GM19395 (cell line): ENCODE data around the gene LPIN3.

ENCODE experiments used
- ATAC-seq: cut with Tn5 transposase; IDR thresholded peaks from one replicate; pipeline ENCODE4 v1.9.1; 2021; ENCODE audit warnings: mild to moderate bottlenecking, moderate library complexity; ENCODE audit not compliant: unreplicated experiment

Gene LPIN3

DNA sequence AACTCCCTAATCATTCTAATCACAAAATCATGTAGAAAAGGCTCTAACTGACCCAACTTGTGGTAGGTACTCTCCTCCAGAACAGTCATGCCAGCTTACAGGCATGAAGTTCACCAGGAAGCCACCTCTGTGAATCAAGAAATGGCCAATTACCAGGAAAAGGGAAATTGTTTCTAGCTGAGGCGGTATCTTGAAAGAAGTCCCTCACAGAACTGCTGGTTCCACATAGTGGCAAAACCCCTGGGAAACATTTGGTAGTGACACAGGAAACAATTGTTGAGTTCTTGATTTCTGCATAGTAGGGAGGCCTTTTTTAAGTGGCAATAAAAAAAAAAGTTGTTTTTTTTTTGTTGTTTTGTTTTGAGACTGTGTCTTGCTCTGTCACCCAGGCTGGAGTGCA is 19.6 kb upstream of the LPIN3 start:
- no peak for ATAC-seq

DNA sequence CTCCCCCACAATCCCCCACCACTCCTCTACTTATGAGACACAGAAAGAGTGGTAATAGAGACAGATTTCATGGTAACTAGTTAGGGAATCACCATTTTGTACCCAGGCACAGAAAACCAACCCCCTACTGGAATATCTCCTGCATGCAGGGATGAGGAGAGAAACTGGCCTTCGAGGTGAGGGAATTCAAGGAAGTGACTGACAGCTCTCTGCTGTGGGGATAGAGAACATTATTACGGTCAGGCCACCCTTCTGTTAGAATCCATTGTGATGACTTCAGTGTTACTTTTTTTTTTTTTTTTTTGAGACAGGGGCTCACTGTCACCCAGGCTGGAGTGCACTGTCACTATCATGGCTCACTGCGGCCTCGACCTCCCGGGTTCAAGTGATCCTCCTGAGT is 13.4 kb upstream of the LPIN3 start:
- ATAC-seq: no peak

DNA sequence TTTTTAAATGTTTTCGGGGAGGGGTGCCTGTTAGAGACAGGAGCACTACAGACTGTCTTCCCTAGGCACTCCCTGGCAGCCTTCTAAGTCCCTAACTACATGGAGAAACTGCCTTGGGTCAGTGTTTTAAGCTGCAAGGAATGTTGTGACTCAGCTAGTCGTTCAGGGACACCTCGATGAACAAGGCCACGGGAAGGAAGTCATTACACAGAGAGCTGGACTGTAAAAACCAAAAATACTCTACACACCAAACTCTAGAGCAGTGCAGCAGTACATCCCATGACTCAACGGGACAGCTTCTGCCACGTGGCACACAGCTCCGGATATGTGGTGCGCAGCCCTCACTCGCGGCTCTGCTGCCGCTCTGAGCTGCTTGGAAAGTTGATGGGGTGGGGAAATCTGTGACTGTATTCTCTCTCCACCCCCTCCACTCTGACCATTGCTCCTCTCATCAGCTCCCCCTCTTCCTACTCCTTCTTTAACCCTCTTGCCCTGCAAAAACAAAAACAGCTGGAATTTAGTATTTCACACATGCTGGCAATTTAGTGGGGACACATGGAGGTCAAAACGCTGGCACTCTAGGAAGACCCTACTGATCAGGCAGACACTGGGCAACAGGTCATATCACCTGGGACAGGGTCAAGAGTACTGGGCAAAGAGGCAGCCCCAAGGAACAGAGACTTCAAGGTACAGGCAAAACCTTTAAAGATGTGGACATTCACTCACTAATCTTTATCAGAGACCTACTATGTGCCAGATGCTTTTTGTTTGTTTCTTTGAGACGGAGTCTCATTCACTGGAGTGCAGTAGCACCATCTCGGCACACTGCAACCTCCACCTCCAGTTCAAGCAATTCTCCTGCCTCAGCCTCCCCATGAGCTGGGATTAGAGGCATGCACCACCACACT is 10.9 kb upstream of the LPIN3 start:
- ATAC-seq: peak; percentile 82

DNA sequence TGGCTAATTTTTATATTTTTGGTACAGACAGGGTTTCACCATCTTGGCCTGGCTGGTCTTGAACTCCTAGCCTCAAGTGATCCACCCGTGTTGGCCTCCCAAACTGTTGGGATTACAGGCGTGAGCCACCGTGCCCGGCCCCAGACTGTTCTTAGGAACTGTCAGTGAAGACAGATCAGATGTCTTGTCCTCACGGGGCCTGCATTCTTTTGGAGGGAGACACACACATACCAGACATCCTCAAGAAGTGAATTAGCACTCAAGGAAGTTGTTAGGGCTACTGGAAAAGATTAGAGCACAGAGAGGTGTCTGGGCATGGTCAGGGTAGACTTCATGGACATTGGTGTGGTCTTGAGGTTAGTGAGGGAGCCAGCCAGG is 10.3 kb upstream of the LPIN3 start:
- no peak for ATAC-seq

DNA sequence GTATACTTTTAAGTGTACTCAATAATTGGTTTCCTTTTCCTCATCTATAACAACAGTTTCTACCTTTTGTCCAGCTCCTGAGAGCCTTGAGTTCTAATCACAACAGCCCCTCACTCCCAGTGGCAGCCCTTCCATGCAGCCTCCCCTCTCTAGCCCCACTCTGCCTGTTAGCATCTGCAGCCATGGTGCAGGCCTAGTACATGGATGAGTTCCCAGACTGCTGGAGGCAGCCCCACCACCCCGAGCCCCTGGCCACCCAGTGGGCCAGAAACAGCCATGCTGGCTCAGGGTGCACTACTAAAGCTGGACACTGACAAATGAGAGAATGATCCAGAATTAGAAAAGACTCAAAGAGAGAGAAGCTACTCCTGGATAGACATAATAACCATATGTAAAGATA is 9.7 kb upstream of the LPIN3 start:
- ATAC-seq: no peak

DNA sequence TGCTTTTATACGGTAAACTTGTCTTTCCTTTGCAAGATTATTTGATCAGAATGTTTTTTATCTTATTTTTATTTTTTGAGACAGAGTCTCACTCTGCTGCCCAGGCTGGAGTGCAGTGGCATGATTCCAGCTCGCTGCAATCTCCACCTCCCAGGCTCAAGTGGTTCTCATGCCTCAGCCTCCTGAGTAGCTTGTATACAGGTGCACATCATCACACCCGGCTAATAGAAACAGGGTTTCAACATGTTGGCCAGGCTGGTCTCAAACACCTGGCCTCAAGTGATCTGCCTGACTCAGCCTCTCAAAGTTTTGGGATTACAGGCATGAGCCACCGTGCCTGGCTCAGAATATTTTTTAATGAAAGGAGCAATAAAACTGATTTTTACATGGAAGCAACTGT is 8.9 kb upstream of the LPIN3 start:
- no peak for ATAC-seq

DNA sequence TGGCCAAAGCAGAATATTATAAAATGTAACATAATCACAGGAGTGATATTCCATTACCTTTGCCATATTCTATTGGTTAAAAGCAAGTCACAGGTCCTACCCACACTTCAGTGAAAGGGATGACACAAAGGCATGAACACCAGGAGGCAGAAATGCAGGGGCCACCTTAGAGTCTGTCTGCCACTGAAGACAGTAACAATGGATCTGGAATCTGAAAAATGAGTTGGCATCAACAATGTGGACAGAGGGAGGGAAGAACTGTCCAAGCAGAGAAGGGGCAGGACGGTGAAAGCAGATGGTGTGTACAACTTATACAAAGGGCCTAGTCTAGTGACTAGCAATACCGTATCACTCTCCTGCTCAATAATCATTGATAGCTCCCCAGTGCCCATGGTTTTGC is 6.6 kb upstream of the LPIN3 start:
- ATAC-seq: no peak

DNA sequence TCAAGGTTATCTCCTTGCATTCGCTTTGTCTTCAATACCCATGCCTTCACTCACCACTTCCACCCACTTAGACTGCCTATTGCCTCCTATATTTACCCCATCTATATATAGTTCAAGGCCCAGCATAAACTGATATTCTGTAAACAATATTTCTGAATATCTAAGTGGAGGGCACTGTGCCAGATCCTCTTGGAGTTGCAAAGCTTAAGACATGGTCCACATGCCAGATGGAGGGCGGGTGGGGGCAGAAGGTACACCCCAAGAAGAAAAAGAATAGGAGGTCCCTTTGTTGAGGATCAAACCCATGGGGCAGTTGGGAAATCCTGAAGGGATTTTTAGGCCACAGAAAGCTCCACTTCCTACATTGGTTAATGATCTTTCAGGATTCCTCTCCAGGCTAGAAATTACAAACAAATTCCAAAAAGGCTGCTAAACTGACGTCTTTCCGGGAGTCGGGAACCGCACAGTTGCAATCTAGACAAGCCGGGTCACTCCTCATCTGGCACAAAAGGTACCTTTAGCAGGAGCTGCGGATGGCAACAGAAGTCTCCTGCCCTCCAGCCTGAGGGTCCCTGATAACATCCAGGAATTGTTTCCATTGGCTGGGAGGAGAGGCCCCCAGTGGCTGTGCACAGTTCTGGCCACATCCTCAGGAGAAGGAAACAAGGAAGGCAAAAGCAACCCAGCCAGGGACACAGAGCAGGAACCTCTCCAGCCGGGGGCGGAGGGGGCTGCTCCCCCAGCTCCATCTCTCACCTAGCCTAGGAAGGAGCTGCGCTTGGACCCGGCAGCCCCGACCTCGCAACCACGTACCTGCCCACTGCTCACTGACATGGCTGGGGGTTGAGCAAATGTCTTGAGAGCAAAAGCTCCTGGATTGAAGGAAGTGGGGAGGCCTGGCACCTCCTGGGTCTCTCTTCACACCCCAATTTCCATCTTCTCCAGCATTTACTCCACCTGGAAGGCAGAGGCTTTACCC is 5.9 kb upstream of the LPIN3 start:
- ATAC-seq: no peak

DNA sequence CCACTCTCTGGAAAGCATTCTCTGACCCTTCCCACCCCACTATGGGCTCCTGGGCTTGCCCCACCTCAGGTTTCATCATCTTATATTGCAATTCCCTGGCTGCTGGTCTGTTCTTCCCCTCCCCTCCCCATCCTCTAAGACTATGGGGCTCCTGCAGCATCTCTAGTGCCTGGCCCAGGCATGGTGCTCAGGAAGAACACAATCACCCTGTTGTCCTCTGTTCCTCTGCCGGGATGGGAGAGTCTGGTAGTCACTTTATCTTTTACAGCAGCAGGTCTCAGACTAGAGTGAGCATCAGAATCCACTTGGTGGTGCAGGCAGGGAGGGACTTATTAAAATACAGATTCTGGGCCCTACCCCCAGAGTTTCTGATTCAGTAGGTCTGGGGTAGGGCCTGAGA is 5.0 kb upstream of the LPIN3 start:
- no peak for ATAC-seq

DNA sequence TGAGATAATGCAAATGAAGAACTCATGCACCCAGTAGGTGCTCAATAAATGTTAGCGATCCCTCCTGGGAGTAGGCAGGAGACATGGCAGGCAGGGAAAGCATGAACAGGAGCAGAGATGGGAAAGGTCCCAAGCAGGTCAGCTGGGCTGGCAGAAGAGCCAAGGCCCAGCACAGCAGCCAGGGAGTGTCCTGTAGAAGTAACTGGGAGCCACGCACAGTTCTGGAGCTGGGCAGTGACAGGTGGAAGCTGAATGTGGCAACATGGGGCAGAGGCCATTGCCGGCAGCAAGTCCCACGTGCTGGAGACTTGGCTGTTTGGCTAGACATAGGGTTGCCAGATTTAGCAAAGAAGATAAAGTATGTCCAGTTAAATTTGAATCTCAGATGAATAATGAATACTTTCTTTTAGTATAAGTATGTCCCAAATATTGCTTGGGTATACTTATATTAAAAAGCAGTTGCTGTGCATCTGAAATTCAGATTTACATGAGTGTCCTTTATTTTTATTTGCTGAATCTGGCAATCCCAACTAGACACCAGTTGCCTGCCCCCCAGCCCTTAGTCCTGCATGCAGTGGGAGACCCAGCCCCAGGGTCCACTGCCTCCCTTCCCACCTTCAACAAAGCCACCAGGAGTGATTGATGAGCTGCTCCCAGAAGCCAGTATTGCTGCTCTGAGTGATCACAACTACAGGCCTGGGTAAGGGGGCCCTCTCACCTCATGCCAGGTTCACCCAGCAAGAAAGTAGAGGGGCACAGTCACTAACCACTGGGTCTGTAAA is 3.7 kb upstream of the LPIN3 start:
- no peak for ATAC-seq

DNA sequence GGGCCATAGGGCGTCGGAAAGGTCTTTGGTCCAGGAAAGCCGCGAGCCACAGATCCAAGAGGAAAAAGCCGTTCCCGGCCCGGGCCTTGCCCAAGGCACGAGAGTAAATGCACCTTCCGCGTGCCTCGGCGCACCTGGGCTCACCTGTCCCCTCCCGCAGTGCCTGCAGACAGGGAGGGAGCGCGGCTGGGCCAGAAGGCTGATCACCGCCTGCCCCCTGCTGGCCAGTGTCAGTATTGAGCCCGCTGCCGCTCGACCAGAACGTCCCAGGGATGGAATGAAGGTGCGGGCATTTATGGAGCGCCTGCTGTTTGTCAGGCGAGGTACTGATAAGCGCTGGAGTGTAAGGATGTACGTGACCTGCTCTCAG is 679 bp upstream of the LPIN3 start:
- ATAC-seq: peak; percentile 81

DNA sequence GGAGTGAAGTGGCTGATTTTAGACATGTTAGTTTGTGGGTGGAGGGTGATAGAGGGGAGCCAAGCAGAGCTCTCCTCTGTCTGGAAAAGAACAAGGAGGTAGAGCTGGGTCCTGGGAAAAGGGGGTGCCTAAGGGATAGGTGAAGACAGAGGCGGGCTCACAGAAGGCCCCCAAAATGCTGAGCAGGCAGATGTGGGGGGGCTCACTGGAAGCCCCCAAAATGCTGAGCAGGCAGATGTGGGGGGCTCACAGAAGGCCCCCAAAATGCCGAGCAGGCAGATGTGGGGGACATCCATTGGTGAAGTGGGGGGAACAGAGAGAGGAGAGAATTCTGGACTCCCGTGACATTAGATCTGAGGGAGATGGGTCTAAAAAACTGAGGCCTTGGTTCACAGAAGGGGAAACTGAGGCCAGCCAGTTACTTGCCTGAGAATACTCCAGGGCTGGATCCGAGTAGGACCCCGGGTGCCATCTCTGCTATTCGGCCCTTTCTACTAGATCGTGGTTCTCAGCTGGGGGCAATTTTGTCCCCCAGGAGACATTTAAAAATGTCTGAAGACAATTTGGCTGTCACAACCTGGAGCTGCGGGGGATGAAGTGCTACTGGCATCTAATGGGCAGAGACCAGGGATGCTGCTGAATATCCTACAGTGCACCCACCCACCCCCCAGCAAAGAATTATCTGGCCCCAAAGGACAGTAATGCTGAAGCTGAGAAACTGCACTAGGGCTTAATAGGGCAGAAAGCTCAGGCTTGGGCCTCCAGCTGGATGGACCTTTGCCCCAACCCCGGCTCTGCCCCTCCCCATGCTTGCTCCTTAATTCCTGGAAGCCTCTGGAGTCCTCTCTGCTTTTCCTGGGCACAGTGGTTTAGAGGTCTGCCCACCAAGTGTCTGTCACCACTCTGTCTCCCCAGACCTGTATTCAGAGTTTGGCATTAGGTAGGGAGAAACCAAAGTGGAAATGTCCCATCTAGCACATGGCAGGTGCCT is 2.1 kb downstream of the LPIN3 start:
- ATAC-seq: no peak

DNA sequence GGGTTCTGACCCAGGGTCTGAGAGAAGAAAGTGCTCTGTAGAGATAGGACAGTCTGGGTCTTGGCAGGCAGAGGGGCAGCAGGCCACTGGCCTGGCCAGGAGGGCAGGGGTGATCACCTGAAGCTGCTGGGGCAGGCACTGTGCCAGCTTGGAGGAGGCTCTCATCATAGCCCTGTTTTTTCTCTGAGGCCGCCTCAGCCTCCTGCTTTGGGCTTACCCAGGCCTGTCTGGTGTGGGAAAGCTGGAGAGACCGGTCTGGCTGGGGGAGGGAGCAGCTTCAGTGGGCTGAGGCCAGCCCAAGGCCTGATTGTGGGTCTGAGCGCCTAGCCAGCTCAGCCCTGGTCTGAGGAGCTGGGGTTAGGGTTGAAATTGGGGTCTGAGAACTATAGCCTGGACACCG is 3.9 kb downstream of the LPIN3 start:
- no peak for ATAC-seq

DNA sequence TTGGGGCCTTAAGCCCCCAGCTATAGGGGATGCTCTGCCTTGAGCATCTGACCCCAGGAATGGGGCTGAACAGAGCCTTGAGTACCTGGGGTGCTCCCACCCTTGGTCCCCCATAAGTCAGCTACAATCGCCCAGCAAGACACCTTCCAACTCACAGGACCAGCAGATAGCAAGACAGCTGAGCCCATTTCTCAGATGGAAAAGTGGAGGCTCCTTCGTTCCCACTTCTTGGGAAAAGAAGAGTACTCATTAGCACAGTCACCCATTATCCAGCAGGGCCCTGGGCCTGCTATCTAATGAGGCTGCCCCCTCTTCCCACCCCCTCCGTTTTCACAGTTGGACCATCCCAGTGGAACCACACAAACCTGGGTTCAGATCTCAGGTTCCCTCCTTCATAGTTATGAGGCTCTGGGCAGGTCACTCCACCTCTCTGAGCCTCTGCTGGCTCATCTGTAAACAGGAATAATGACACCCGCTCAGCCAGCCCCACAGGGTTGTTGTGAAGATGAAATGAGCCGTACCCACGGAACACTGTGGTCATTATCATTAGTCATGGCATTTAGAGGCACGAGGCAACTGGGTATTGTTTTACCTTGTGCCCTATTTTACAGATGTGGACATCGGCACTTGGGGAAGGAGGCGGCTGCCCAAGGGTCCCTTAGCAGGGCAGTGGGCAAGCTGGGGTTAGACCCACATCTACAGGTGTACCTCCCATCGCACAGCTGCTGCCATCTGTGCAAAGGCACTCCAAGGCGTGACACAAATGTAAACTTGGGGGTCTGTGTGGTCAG is 4.5 kb downstream of the LPIN3 start:
- no peak for ATAC-seq

DNA sequence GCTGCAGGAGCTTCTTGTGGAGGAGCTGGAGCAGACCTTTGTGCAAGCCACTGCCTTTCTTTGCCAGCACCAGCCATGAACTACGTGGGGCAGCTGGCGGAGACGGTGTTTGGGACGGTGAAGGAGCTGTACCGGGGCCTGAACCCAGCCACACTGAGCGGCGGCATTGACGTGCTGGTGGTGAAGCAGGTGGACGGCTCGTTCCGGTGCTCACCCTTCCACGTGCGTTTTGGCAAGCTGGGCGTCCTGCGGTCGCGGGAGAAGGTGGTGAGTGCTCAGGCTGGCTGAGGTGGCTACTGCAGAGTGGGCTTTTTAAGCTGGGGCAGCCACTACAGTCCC is 5.1 kb downstream of the LPIN3 start:
- no peak for ATAC-seq

DNA sequence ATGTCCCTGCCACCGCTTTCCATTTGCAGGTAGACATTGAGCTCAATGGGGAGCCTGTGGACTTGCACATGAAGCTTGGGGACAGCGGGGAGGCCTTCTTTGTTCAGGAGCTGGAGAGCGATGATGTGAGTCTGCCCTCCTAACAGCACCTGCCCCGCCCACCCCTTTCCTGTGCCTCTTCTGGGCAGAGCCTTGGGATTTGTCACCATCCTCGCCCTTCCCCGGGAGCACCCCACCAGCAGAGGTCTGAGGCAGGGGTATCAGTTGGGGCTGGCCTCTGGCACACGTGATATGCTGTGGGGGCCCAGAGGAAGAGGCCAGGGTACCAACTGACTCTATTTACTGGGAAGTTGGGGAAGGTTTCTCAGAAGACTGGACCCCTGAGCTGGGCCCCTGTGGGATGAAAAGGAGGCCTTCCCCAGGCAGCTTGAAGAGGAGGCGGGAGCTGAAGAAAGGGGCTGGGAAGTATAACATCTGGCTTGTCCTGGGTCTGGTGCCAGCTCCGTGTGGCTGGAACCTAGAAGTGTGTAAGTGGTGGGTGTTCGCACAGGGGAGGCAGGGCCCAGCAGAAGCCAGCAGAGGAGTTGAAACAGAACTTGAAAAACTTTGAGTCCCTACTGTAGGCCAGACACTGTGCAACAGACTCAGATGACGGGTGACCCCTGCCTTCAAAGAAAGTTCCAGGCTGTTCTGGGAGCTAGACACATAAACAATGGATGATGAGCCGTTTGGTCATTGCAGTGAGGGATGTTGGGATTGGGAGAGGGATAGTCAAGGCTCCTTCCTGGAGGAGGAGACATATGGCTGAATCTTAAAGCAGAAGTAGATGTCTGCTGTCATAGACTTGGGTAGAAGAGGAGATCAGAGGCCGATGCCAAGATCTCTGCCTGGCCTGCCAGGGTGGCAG is 7.2 kb downstream of the LPIN3 start:
- no peak for ATAC-seq

DNA sequence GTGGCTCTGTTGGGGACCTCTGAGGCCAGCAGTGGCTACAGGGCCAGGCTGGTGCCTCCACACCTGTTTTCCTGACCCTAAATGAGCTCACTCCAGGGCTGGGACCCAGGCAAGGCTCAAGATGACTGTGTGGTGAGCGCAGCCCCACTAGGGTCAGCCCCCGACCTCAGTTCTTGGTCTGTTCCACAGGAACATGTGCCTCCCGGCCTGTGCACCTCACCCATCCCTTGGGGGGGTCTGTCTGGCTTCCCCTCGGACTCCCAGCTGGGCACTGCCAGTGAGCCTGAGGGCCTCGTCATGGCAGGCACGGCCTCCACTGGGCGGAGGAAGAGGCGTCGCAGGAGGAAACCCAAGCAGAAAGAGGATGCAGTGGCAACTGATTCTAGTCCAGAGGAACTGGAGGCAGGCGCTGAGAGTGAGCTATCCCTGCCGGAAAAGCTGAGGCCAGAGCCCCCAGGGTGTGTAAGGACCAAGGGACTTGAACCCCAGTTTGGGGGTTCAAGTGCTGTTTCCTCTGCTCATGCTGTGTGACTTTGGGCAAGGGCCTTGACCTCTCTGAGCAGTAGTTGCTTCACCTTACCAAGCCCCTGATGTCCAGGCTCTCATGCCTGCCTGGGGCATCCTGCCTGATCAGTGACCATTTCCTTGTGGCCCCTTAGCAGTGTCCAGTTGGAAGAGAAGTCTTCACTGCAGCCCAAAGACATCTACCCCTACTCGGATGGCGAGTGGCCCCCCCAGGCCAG is 8.0 kb downstream of the LPIN3 start:
- ATAC-seq: no peak

DNA sequence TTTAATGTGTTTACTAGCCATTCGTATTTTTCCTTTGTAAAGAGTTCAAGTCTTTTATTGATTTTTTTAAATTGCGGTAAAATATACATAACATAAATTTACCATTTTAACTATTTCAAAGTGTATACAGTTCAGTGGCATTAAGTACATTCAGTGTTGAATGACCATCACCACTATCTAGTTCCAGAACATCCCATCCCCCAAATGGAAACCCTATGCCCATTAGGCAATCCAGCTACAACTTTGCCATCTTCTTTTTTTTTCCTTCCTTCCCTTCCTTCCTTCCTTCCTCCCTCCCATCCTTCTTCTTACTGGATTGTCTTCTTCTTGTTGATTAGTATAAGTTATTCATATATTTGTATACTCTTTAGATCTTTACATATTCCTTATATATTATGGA is 8.6 kb downstream of the LPIN3 start:
- no peak for ATAC-seq
